SIG-M5 (cell line): Measurements from ENCODE around the gene B3GALNT2.

ENCODE experiments used
- DNase-seq: peaks from one replicate; lab custom pipeline; 2025; lab: John Stamatoyannopoulos, UW

Gene B3GALNT2

GRCh38 chr1:235409042-235409820, 95.0 kb downstream of the B3GALNT2 start:
- DNase-seq, result no peak

GRCh38 chr1:235408503-235408960, 95.7 kb downstream of the B3GALNT2 start:
- no peak for DNase-seq

GRCh38 chr1:235407419-235407818, 96.8 kb downstream of the B3GALNT2 start:
- no peak for DNase-seq

- DNase-seq, result no peak
Observed at GRCh38 chr1:235404190-235404589, 100.1 kb downstream of the B3GALNT2 start.

- no peak for DNase-seq
Observed at GRCh38 chr1:235403593-235403992, 100.7 kb downstream of the B3GALNT2 start.

GRCh38 chr1:235402457-235403200, 101.6 kb downstream of the B3GALNT2 start:
- DNase-seq, result no peak

GRCh38 chr1:235401251-235401650, 103.0 kb downstream of the B3GALNT2 start:
- DNase-seq, result no peak
